HCT116 (cell line): Measurements from ENCODE around the gene PLEKHA8. TPM values are rescaled to one million over a fixed set of nuclear protein-coding genes. Genes with fewer than 3 reads are reported as not detected.

Source experiments
- ATAC-seq: fragments of 200-7000 bp; cut with Tn5 transposase; 2 replicates; pipeline ENCODE4 v1.9.1; 2020; ENCODE audit warnings: mild to moderate bottlenecking, moderate library complexity
- BruUV-seq: library from RNA; stranded (reverse); fragments of 400-500 nt; replicated peaks from 2 replicates; lab custom pipeline; 2021; lab: Mats Ljungman, UMichigan
- CTCF ChIA-PET: fragments of 300-600 bp; sonication (Branson Sonifier 250); formaldehyde crosslinking; loops from one replicate; lab custom pipeline; 2021; ENCODE audit warnings: antibody characterized with exemption; lab: Charles Lee
- POLR2A ChIA-PET: fragments of 300-600, 350-600 bp; sonication (Branson Sonifier 250); formaldehyde crosslinking; loops from one replicate; lab custom pipeline; 2021; ENCODE audit warnings: antibody characterized with exemption; lab: Charles Lee
- RAD21 ChIA-PET, 2 experiments: fragments of 300-600 bp; sonication (Branson Sonifier 250); formaldehyde crosslinking; loops; one replicate each; lab custom pipeline; 2023; ENCODE audit warnings: low total read pairs in 2 of 2; ENCODE audit not compliant: uncharacterized antibody in 2 of 2, unreplicated experiment in 2 of 2, low non-redundant PET in 1 of 2; lab: Charles Lee
- DNase-seq: peaks from one replicate; pipeline ENCODE4 v3.0.0-alpha.2; 2010; ENCODE audit warnings: low read depth, low spot score
- H2AFZ ChIP-seq: fragments of 200-600 bp; shearing (Covaris generic), sonication (generic); 2 replicates; pipeline ENCODE4 v1.6.1; 2017; ENCODE audit warnings: low read depth, mixed run types, mixed read lengths, antibody characterized with exemption, low read length; ENCODE audit not compliant: poor library complexity, severe bottlenecking
- H3K27ac ChIP-seq: 2 replicates; pipeline ENCODE4 v1.5.1; 2012; ENCODE audit warnings: low read depth, low read length
- H3K27me3 ChIP-seq: fragments of 200-600 bp; sonication (generic); 2 replicates; pipeline ENCODE4 v1.6.1; 2016; ENCODE audit warnings: mixed run types, low read length, mixed read lengths; ENCODE audit not compliant: insufficient read depth
- H3K36me3 ChIP-seq, 2 experiments: fragments of 200-500 bp in 1 of 2; fragments of 200-600 bp in 1 of 2; sonication (Bioruptor generic) in 1 of 2; sonication (generic) in 1 of 2; 2 replicates each; pipeline versions ENCODE4 v1.5.1 to v1.6.1; 2014 to 2016; ENCODE audit warnings: low read length in 2 of 2, inconsistent platforms in 1 of 2, mixed read lengths in 1 of 2, mixed run types in 1 of 2; ENCODE audit not compliant: insufficient read depth in 2 of 2, control insufficient read depth in 1 of 2
- H3K4me1 ChIP-seq, 2 experiments: fragments of 200-600 bp in 1 of 2; sonication (generic) in 1 of 2; 2 replicates each; pipeline versions ENCODE4 v1.5.1 to v1.6.1; 2012 to 2017; ENCODE audit warnings: low read length in 2 of 2, inconsistent platforms in 1 of 2, mild to moderate bottlenecking in 1 of 2, mixed read lengths in 1 of 2, mixed run types in 1 of 2, moderate library complexity in 1 of 2; ENCODE audit not compliant: insufficient read depth in 2 of 2, control insufficient read depth in 1 of 2
- H3K4me2 ChIP-seq: fragments of 200-600 bp; sonication (generic); 2 replicates; pipeline ENCODE4 v1.6.1; 2017; ENCODE audit warnings: mixed run types, low read length, mixed read lengths
- H3K4me3 ChIP-seq, 2 experiments: fragments of 200-600 bp in 1 of 2; sonication (generic) in 1 of 2; replicated peaks in 1 of 2; 2 replicates each; pipeline ENCODE4 v1.5.1; 2011 to 2016; ENCODE audit warnings: low read length in 2 of 2, control low read depth in 1 of 2, low read depth in 1 of 2, mild to moderate bottlenecking in 1 of 2, mixed read lengths in 1 of 2, mixed run types in 1 of 2
- H3K79me2 ChIP-seq: fragments of 200-600 bp; sonication (generic); 2 replicates; pipeline ENCODE4 v1.6.1; 2017; ENCODE audit warnings: mild to moderate bottlenecking, mixed run types, low read length, moderate library complexity, mixed read lengths; ENCODE audit not compliant: insufficient read depth
- H3K9ac ChIP-seq: fragments of 200-600 bp; sonication (generic); 2 replicates; pipeline ENCODE4 v1.6.1; 2016; ENCODE audit warnings: low read length, mixed read lengths
- H3K9me2 ChIP-seq: fragments of 200-600 bp; sonication (generic), shearing (Covaris generic); 2 replicates; pipeline ENCODE4 v1.6.1; 2017; ENCODE audit warnings: mixed run types, mild to moderate bottlenecking, moderate library complexity; ENCODE audit not compliant: insufficient read depth
- H3K9me3 ChIP-seq, 2 experiments: fragments of 200-500 bp in 1 of 2; fragments of 200-600 bp in 1 of 2; sonication (Bioruptor generic) in 1 of 2; sonication (generic) in 1 of 2; 2 replicates each; pipeline ENCODE4 v1.6.1; 2014 to 2017; ENCODE audit warnings: low read length in 2 of 2, mixed read lengths in 2 of 2, inconsistent platforms in 1 of 2, low read depth in 1 of 2, mild to moderate bottlenecking in 1 of 2, mixed run types in 1 of 2, moderate library complexity in 1 of 2; ENCODE audit not compliant: control insufficient read depth in 1 of 2, insufficient read depth in 1 of 2
- H4K20me1 ChIP-seq: fragments of 200-600 bp; sonication (generic), shearing (Covaris generic); 2 replicates; pipeline ENCODE4 v1.6.1; 2017; ENCODE audit warnings: mixed run types, mild to moderate bottlenecking, moderate library complexity; ENCODE audit not compliant: insufficient read depth
- ATF3 ChIP-seq: IDR thresholded peaks from 2 replicates; pipeline ENCODE4 v1.6.1; 2012
- CTCF ChIP-seq, 3 experiments: fragments of 200-600 bp in 1 of 3; sonication (generic) in 1 of 3; IDR thresholded peaks in 2 of 3; conservative IDR thresholded peaks in 1 of 3; 2 replicates each; pipeline ENCODE4 v1.5.1; 2012 to 2017; ENCODE audit warnings: low read depth in 2 of 3, low read length in 2 of 3, antibody characterized with exemption in 1 of 3, borderline replicate concordance in 1 of 3, control low read depth in 1 of 3, mild to moderate bottlenecking in 1 of 3, mixed read lengths in 1 of 3, mixed run types in 1 of 3, moderate library complexity in 1 of 3; ENCODE audit not compliant: insufficient read depth in 1 of 3
- EZH2 ChIP-seq: fragments of 200-600 bp; sonication (generic); IDR thresholded peaks from 2 replicates; pipeline ENCODE4 v1.6.1; 2017; ENCODE audit warnings: antibody characterized with exemption, mixed run types
- MAX ChIP-seq: IDR thresholded peaks from 2 replicates; pipeline ENCODE4 v1.6.1; 2012
- POLR2AphosphoS5 ChIP-seq: IDR thresholded peaks from 2 replicates; pipeline ENCODE4 v1.6.1; 2011; ENCODE audit warnings: mild to moderate bottlenecking, low read depth, low read length, moderate library complexity
- RAD21 ChIP-seq: IDR thresholded peaks from 2 replicates; pipeline ENCODE4 v1.6.1; 2012; ENCODE audit warnings: low read depth, mild to moderate bottlenecking
- SRF ChIP-seq: IDR thresholded peaks from 2 replicates; pipeline ENCODE4 v1.6.1; 2012; ENCODE audit warnings: low read depth
- TCF7L2 ChIP-seq: IDR thresholded peaks from 2 replicates; pipeline ENCODE4 v1.7.0; 2011; ENCODE audit warnings: borderline replicate concordance, inconsistent platforms; ENCODE audit not compliant: insufficient read depth, insufficient read length; ENCODE audit errors: extremely low read depth
- YY1 ChIP-seq: IDR thresholded peaks from 2 replicates; pipeline ENCODE4 v1.6.1; 2011; ENCODE audit warnings: low read length, low read depth, moderate library complexity, mild to moderate bottlenecking; ENCODE audit not compliant: insufficient replicate concordance; ENCODE audit errors: extremely low read depth
- ZBTB33 ChIP-seq: IDR thresholded peaks from 2 replicates; pipeline ENCODE4 v1.6.1; 2011; ENCODE audit warnings: mild to moderate bottlenecking, low read length, moderate library complexity; ENCODE audit not compliant: insufficient replicate concordance; ENCODE audit errors: extremely low read depth
- intact Hi-C: fragments of 100-400 bp; cut with micrococcal nuclease; formaldehyde crosslinking; loops from 2 replicates; pipeline ENCODE4 v1.10.0; 2022
- total RNA-seq: library from RNA; stranded (reverse); gene quantifications from one replicate; pipeline ENCODE4 v1.2.1, GENCODE V29; 2021; ENCODE audit not compliant: unreplicated experiment

Gene PLEKHA8
- total RNA-seq, 1 experiment from 2014 or later: 13.6 TPM

- no peak for TF ChIP-seq CTCF (IDR thresholded peaks at IDR 0.05 in 2 of 3, conservative IDR thresholded peaks at IDR 0.05 in 1 of 3; ENCODE audit: borderline replicate concordance in 1 of 3, insufficient read depth in 1 of 3, low read depth in 2 of 3, low read length in 2 of 3)
- TF ChIP-seq EZH2: no peak
- no peak for TF ChIP-seq POLR2AphosphoS5
Measured at GRCh38 chr7:29990931-29991330, 37.3 kb upstream of the PLEKHA8 start (continued).

GRCh38 chr7:29991937-29992336 is 36.3 kb upstream of the PLEKHA8 start:
- H3K27me3 ChIP-seq: no peaks in the 10 kb centered on the region
- H3K79me2 ChIP-seq: peaks cover 22% of the 10 kb centered on the region
- no peak overlapping the region for H3K9ac ChIP-seq
- H4K20me1 ChIP-seq: no peaks in the 10 kb centered on the region
- intact Hi-C loops: no loop called here
- no peaks in the 10 kb centered on the region for H3K36me3 ChIP-seq
- H3K9me2 ChIP-seq: no peaks in the 10 kb centered on the region
- no peak overlapping the region for H3K4me2 ChIP-seq
- BruUV-seq: no TSS peak
- DNase-seq (no peak), ATAC-seq (no peak)
- H2AFZ ChIP-seq: no peak overlapping the region
- ChIA-PET POLR2A (no interaction called here), CTCF (interaction anchor here (1.1 kb wide), 1 partner anchor 14 kb away, joined by 4 read pairs; no protein-coding TSS in a partner anchor), RAD21 (no interaction called here)
- no peak overlapping the region for H3K27ac ChIP-seq
- H3K4me1 ChIP-seq: peaks cover 11 to 31% of the 10 kb centered on the region in 2 experiments
- 0 out of 4 replicates have a peak, but pooled peaks cover 5 to 7% of the 10 kb centered on the region in 2 experiments for H3K9me3 ChIP-seq
- H3K4me3 ChIP-seq: no peak overlapping the region
- TF ChIP-seq ZBTB33 (no peak), YY1 (no peak), CTCF (IDR thresholded peaks at IDR 0.05 in 2 of 3, conservative IDR thresholded peaks at IDR 0.05 in 1 of 3; ENCODE audit: borderline replicate concordance in 1 of 3, insufficient read depth in 1 of 3, low read depth in 2 of 3, low read length in 2 of 3) (no peak), TCF7L2 (no peak), SRF (no peak), POLR2AphosphoS5 (no peak), MAX (no peak), ATF3 (no peak), RAD21 (no peak)
